SK-N-MC (cell line): ENCODE results near the gene USP20.
A peak's percentile ranks its signal among the peaks of the same experiment; 100 is the strongest.

Source experiments
- DNase-seq: peaks from one replicate; pipeline ENCODE4 v3.0.0-alpha.2; 2011; ENCODE audit warnings: low read depth, low spot score
- H3K27ac ChIP-seq: fragments of 200-600 bp; sonication (generic); 2 replicates; pipeline ENCODE4 v1.5.1; 2016; ENCODE audit warnings: mixed run types
- H3K36me3 ChIP-seq: fragments of 200-600 bp; sonication (generic); 2 replicates; pipeline ENCODE4 v1.6.1; 2017; ENCODE audit warnings: antibody characterized with exemption, low read length, mixed read lengths; ENCODE audit not compliant: insufficient read depth
- H3K4me3 ChIP-seq: fragments of 200-600 bp; sonication (generic); 2 replicates; pipeline ENCODE4 v1.5.1; 2016
- H3K9ac ChIP-seq: fragments of 200-600 bp; sonication (generic); 2 replicates; pipeline ENCODE4 v1.8.0; 2017; ENCODE audit warnings: mixed run types, mixed read lengths; ENCODE audit not compliant: insufficient read length
- H3K9me3 ChIP-seq: fragments of 200-600 bp; sonication (generic); 2 replicates; pipeline ENCODE4 v1.6.1; 2017; ENCODE audit warnings: low read depth, mild to moderate bottlenecking, antibody characterized with exemption, low read length, moderate library complexity, mixed read lengths
- EZH2 ChIP-seq: fragments of 200-600 bp; sonication (generic); IDR thresholded peaks from one replicate; pipeline ENCODE4 v1.6.1; 2017; ENCODE audit warnings: antibody characterized with exemption
- FOXP2 ChIP-seq: optimal IDR thresholded peaks from 2 replicates; pipeline ENCODE3; 2011; ENCODE audit warnings: mild to moderate bottlenecking, moderate library complexity; ENCODE audit not compliant: insufficient read depth; ENCODE audit errors: extremely low read length, control extremely low read depth
- POLR2AphosphoS5 ChIP-seq: IDR thresholded peaks from 2 replicates; pipeline ENCODE4 v1.6.1; 2012; ENCODE audit warnings: mild to moderate bottlenecking, low read depth, low read length, borderline replicate concordance

Gene USP20

DNA sequence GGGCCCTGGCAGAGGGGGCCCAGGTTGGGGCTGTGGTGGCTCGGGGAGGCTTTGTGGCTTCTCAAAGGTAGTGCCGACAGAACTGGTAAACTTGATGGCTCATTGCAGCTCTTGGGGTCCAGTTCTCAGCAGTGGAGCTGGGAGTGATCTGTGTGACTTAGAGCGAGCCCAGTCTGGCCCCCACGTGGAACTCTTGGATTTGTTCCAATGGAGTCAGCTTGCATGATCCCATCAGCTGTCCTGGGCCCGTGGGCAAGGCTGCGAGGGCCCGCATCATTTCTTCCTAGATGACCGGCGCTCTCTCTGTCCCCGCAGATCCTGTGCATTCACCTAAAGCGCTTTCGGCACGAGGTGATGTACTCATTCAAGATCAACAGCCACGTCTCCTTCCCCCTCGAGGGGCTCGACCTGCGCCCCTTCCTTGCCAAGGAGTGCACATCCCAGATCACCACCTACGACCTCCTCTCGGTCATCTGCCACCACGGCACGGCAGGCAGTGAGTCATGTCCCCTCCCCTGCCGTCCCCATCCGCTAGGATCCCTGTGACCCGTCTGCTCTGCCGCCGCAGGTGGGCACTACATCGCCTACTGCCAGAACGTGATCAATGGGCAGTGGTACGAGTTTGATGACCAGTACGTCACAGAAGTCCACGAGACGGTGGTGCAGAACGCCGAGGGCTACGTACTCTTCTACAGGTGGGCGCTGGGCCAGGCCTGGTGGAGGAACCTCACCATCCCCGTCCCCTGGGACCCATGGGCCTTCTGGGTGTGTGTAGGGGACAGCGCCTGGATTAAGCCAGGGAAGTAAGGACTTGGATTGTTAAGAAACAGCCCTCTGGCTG, 39.2 kb downstream of the USP20 start:
- no peak for DNase-seq
- TF ChIP-seq POLR2AphosphoS5 (no peak), FOXP2 (no peak), EZH2 (no peak)
- Histone ChIP-seq H3K4me3 (no peak overlapping the region), H3K9ac (no peak overlapping the region), H3K27ac (no peak overlapping the region), H3K36me3 (peaks cover 6% of the 10 kb centered on the region; the same call in 1 of the 2 replicates), H3K9me3 (no peaks in the 10 kb centered on the region)

DNA sequence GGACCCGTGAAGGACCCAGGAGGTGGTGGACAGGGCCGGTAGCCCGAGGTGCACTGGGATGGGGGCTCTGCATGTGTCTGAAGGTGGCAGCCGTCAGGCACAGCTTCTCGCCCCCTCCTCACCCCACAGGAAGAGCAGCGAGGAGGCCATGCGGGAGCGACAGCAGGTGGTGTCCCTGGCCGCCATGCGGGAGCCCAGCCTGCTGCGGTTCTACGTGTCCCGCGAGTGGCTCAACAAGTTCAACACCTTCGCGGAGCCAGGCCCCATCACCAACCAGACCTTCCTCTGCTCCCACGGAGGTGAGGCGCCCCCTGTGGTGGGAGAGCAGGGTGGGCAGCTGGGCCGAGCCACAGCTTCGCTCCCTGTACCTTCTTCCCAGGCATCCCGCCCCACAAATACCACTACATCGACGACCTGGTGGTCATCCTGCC, 39.9 kb downstream of the USP20 start:
- no peak overlapping the region for H3K9ac ChIP-seq
- no peak for DNase-seq
- no peak for TF ChIP-seq EZH2
- TF ChIP-seq FOXP2 = no peak
- TF ChIP-seq POLR2AphosphoS5 = no peak
- H3K9me3 ChIP-seq = no peaks in the 10 kb centered on the region
- H3K4me3 ChIP-seq = no peak overlapping the region
- peaks cover 6% of the 10 kb centered on the region; the same call in 1 of the 2 replicates for H3K36me3 ChIP-seq
- no peak overlapping the region for H3K27ac ChIP-seq

DNA sequence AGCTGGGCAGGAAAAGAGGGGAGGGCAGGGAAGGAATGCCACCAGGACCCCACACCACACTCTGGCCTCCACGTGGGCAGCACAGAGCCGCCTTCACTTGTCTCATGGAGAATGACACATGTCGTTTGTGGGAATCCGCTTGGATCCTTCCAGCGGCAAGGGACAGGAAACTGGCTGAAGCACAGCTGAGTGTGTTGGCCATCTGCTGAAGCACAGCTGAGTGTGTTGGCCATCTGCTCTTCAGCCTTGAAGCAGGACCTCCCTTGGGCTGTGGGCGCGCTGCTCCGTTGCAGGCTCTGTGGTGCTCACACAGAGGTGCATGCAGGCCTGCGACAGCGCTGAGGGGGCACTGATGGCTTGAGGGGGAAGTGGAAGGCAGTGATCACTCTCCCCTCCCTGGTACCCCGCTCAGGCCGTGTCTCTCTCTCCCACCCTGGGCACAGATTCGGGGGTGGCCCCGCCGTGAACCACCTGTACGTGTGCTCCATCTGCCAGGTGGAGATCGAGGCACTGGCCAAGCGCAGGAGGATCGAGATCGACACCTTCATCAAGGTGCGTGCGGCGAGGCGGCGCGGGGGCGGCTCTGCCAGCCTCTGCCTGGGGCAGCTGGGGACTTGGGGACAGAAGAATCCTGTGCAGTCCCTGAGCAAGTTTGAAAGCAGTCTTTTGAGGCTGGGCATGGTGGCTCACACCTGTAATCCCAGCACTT, 40.6 kb downstream of the USP20 start:
- Histone ChIP-seq H3K36me3 (peaks cover 6% of the 10 kb centered on the region; the same call in 1 of the 2 replicates), H3K9ac (no peak overlapping the region), H3K9me3 (no peaks in the 10 kb centered on the region), H3K4me3 (no peak overlapping the region), H3K27ac (no peak overlapping the region)
- DNase-seq = no peak
- TF ChIP-seq FOXP2 (no peak), POLR2AphosphoS5 (no peak), EZH2 (no peak)

DNA sequence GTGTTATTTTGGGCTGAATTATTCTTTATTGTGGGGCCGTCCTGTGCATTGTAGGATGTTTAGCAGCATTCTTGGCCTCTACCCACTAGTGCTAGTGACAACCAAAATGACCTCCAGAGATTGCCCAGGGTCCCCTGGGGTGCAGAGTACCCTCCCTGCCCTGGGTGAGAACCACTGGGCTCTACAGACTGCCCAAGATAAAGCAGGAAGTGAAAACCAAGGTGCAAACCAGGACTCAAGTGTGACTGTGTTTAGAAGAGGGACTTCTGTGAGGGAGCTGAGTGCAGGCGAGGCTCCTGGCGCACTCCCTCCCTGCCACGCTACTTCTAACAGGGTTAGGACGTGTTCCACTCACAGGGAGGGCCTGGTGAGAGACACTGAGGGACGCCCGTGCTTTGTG, 41.6 kb downstream of the USP20 start:
- Histone ChIP-seq H3K9me3 (no peaks in the 10 kb centered on the region), H3K4me3 (no peak overlapping the region), H3K36me3 (peaks cover 6% of the 10 kb centered on the region; the same call in 1 of the 2 replicates), H3K9ac (no peak overlapping the region), H3K27ac (no peak overlapping the region)
- no peak for DNase-seq
- no peak for TF ChIP-seq FOXP2
- TF ChIP-seq POLR2AphosphoS5 = no peak
- TF ChIP-seq EZH2 = no peak

DNA sequence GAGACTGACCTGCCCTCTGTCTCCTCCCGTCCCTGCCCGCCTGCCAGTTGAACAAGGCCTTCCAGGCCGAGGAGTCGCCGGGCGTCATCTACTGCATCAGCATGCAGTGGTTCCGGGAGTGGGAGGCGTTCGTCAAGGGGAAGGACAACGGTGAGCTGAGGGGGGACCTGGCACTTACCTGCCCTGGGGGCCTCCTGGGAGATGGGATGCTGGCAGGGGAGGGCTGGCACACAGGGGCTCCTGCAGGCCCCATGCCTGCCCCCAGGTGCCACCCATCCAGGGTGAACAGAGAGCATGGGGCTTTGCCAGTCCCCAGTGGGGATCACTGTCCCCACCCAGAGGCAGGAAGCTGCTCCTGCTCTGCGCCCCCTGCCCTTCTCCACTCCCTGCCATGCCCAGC, 43.0 kb downstream of the USP20 start:
- no peak overlapping the region for H3K4me3 ChIP-seq
- TF ChIP-seq POLR2AphosphoS5 = no peak
- TF ChIP-seq EZH2 = no peak
- no peak for TF ChIP-seq FOXP2
- H3K36me3 ChIP-seq = peaks cover 6% of the 10 kb centered on the region; the same call in 1 of the 2 replicates
- DNase-seq = no peak
- no peaks in the 10 kb centered on the region for H3K9me3 ChIP-seq
- H3K9ac ChIP-seq = no peak overlapping the region
- H3K27ac ChIP-seq = no peak overlapping the region

DNA sequence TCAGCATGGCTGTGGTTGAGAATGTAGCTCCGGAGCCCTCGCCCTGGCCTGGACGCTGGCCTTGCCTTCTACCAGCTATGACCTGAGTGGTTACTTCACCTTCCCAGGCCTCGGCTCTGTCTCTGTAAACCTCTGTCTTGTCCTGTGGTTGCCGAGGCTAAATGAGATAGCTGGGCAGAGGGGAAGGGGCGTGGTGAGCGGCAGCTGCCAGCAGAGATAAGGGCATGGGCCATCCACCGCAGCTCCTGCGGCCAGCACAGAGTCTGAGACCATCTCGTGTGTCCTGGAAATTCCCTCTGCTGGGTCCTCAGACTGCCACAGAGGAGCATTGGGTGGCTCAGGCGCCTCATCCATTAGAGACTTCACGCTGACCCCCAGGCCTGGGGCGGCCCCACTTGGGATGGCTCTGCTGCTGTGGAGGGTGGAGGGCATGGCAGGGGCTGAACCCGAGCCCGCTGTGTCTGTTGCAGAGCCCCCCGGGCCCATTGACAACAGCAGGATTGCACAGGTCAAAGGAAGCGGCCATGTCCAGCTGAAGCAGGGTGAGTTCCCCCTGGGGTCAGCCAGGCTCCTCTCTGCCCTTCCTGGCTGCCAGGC, 43.9 kb downstream of the USP20 start:
- H3K9ac ChIP-seq = no peak overlapping the region
- no peak for DNase-seq
- no peaks in the 10 kb centered on the region for H3K9me3 ChIP-seq
- no peak for TF ChIP-seq FOXP2
- no peak overlapping the region for H3K4me3 ChIP-seq
- no peak overlapping the region for H3K27ac ChIP-seq
- peaks cover 6% of the 10 kb centered on the region; the same call in 1 of the 2 replicates for H3K36me3 ChIP-seq

DNA sequence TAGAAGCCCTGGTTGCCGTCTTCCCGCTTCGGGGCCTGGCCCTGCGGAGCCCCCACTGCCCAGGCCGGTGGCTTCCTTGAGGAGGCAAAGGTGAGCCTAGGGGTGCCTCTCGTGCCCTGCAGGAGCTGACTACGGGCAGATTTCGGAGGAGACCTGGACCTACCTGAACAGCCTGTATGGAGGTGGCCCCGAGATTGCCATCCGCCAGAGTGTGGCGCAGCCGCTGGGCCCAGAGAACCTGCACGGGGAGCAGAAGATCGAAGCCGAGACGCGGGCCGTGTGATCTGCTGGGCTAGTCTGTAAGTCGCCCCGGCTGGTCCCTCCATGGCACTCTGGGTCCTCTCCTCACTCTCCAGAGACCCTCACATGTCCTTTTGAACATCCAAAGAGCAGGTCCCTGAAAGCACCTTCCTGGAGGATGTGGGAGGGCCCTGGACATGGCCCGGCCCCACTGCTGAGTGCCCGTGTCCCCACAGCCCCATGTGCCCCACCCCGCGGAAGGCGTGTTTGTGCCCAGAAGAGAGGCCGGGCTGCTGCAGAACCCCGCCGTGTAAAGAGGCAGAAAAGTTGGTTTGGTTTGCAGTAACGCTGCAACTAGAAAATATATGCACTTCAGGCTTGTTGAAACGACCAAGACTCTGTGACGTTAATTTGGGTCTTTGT, 44.9 kb downstream of the USP20 start:
- H3K4me3 ChIP-seq = no peak overlapping the region
- H3K9me3 ChIP-seq = no peaks in the 10 kb centered on the region
- no peak overlapping the region for H3K9ac ChIP-seq
- peaks cover 3% of the 10 kb centered on the region; the same call in 1 of the 2 replicates for H3K36me3 ChIP-seq
- TF ChIP-seq FOXP2 = no peak
- TF ChIP-seq POLR2AphosphoS5 = no peak
- no peak for TF ChIP-seq EZH2
- DNase-seq = no peak
- 0 out of 2 replicates have a peak overlapping the region, but pooled peaks have one; percentile 28 for H3K27ac ChIP-seq

DNA sequence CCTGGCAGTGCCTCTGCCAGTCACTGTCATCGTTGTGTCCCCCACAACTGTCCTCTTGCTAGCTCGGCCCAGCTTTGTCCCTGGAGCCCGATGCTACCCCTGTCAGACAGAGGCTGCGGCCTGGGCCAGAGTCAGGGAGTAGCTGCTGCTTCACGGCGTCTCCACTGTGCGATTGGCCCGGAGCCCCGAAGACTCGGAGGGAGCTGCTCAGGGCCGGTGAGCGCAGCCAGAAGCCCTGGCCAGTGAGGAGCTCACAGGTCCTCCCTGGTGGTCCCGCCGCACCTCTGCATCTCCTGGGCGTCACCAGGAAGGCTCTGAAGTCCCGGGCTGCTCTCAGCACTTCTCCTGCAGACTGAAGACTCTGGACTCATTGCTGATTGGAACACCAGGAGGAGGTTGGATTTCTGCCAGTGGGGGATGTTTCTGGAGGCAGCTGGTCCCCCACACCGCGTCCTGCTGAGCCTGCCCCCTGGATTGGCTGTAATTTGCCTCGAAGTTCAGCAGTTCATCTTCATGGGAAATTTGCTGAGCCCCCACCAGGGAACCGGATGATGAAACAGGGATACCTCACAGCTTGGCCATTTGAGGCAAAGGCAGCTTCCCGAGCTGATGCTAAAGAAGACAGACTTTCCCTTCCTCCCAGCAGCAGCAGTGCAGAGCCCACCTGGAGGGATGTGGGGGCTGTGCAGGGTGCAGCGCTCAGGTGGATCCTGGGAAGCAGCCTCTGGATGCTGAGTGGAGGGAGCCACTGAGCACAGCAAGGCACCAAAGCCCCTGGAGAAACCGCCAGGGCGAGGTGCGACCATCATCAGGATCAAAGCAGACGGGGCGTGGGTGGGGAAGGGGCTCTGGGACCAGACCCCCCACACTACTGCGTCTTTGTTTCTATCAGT, 45.6 kb downstream of the USP20 start:
- no peaks in the 10 kb centered on the region for H3K9me3 ChIP-seq
- no peak overlapping the region for H3K4me3 ChIP-seq
- H3K9ac ChIP-seq = no peak overlapping the region
- TF ChIP-seq EZH2 (no peak), POLR2AphosphoS5 (no peak; the same call in 1 of the 2 replicates), FOXP2 (no peak)
- DNase-seq = no peak
- peak overlapping the region; percentile 59; the same call in 1 of the 2 replicates for H3K27ac ChIP-seq
- H3K36me3 ChIP-seq = no peaks in the 10 kb centered on the region; the same call in 1 of the 2 replicates
